Mononuclear cell (primary cell): ENCODE measurements around the gene DLD. TPM values are rescaled to one million over a fixed set of nuclear protein-coding genes. Genes with fewer than 3 reads are reported as not detected.
"Not testable (repeated sequence)": the region's sequence is repeated elsewhere in the genome, so short reads cannot be mapped to it uniquely, and the experiment has no call there.

ENCODE experiments used
- H3K27me3 ChIP-seq: 2 replicates; pipeline ENCODE4 v1.6.0; 2011; ENCODE audit warnings: low read length, control low read depth; ENCODE audit not compliant: insufficient read depth
- H3K4me1 ChIP-seq: 2 replicates; pipeline ENCODE4 v1.5.1; 2011; ENCODE audit warnings: mild to moderate bottlenecking, low read length, control low read depth; ENCODE audit not compliant: insufficient read depth
- H3K4me3 ChIP-seq: 2 replicates; pipeline ENCODE4 v1.5.1; 2011; ENCODE audit warnings: mild to moderate bottlenecking, low read length, moderate library complexity
- H3K9me3 ChIP-seq: 2 replicates; pipeline ENCODE4 v1.5.1; 2011; ENCODE audit warnings: low read depth, mild to moderate bottlenecking, control low read depth, low read length
- total RNA-seq: library from RNA; depleted of rRNA; stranded (reverse); fragments of >200 nt; gene quantifications from one replicate; pipeline ENCODE4 v1.2.3, GENCODE V29; 2012

Gene DLD
- total RNA-seq, 1 donor: 118 TPM

- H3K4me1 ChIP-seq: peaks cover 12% of the 10 kb centered on the region
- no peaks in the 10 kb centered on the region for H3K27me3 ChIP-seq
- no peak overlapping the region for H3K4me3 ChIP-seq
- no peaks in the 10 kb centered on the region for H3K9me3 ChIP-seq
Measured at GRCh38 chr7:107920048-107920772, 29.2 kb downstream of the DLD start.

- H3K4me1 ChIP-seq: peaks cover 15% of the 10 kb centered on the region
- H3K9me3 ChIP-seq, H3K27me3 ChIP-seq, H3K4me3 ChIP-seq: not testable (repeated sequence)
Measured at GRCh38 chr7:107921826-107922225, 30.8 kb downstream of the DLD start.

DNA sequence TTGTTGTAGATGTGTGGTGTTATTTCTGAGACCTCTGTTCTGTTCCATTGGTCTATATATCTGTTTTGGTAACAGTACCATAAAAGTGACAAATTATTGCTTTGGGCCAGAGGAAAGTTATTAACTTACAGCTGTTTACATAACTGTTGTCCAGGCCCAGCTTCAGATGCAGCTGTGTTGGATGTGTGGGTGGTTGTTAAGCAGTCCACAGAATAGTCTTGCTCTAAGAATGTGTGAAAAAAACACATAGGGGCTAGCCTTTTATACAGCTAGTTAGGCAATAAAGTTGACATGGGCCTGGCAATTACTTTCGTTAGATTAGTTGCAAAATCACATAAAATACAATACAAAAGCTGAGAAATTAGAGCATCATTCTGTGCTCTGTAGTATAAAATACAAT is 31.9 kb downstream of the DLD start:
- Histone ChIP-seq H3K9me3 (no peaks in the 10 kb centered on the region), H3K4me1 (peaks cover 15% of the 10 kb centered on the region), H3K27me3 (no peaks in the 10 kb centered on the region), H3K4me3 (no peak overlapping the region)

DNA sequence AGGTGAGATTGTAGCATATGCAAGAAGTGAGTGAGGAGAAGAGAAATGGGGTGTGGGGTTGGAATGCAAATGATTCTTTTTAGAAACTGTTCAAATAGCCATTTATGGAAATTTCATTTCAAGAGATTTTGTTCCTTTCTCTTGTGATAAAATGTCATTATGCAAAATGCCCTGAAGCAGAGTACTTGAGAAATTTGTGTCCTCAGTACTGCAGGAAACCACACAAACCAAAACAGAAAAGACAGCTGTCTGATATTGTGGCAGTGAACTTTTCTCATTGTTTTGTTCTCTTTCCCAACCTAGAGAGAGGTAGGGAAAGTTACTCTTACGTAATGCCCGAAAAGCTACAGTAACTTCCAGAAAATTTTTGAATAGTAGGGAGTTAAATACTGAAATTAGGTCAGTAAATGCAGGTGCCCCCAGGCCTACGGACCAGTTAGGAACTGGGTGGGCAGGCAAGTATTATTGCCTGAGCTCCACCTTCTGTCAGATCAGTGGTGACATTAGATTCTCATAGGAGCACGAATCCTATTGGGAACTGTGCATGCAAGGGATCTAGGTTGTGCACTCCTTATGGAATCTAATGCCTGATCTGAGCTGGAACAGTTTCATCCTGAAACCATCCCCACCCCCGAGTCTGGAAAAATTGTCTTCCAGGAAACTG is 34.0 kb downstream of the DLD start:
- H3K4me3 ChIP-seq: no peak overlapping the region
- no peaks in the 10 kb centered on the region for H3K27me3 ChIP-seq
- H3K4me1 ChIP-seq: peaks cover 15% of the 10 kb centered on the region
- H3K9me3 ChIP-seq: no peaks in the 10 kb centered on the region

- Histone ChIP-seq H3K4me1 (peaks cover 15% of the 10 kb centered on the region), H3K9me3 (no peaks in the 10 kb centered on the region), H3K4me3 (no peak overlapping the region)
Measured at GRCh38 chr7:107926481-107926880, 35.5 kb downstream of the DLD start.

DNA sequence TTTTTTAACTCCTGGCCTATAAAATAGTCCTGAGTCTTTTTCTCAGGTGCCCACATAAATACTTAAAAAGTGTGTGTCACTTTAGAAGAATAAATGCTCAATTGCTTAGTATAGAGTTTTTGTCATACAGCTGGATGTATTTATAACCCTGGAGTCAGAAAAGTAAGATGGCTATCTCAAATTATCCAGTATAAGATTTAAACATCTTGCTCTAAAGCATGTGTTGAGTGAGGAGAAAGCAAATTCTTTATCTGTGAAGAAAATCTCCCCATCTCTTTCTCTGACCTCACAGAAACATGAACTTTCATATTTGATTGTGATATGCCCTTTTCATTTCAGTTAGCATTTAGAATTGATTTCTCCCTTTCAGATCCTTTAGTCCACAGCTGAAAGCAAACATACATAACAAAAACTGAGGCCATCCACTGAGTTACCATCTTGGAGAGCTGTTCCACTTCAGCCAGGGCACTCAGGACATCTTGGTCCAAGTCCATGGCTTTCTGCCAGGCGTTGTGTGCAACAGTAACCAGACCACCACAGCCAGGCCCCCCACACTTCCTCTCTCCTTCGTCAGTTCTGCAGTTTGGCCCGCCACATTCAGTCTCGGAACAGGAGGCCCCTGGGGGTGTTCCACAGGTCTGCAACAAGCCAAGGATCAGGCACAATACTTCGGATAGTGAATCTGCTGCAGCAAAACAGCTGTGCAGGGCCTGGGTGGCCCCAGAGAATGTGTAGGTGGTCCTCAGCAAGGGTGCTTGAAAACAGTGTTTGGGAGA is 40.9 kb downstream of the DLD start:
- no peaks in the 10 kb centered on the region for H3K27me3 ChIP-seq
- no peaks in the 10 kb centered on the region for H3K9me3 ChIP-seq
- no peaks in the 10 kb centered on the region for H3K4me1 ChIP-seq
- no peak overlapping the region for H3K4me3 ChIP-seq

More at GRCh38 chr7:107926481-107926880, 35.5 kb downstream of the DLD start:
- no peaks in the 10 kb centered on the region for H3K27me3 ChIP-seq

GRCh38 chr7:107932805-107933204 is 41.8 kb downstream of the DLD start:
- H3K4me1 ChIP-seq: no peaks in the 10 kb centered on the region

GRCh38 chr7:107933386-107934013 is 42.5 kb downstream of the DLD start:
- H3K27me3 ChIP-seq: no peaks in the 10 kb centered on the region
- H3K4me3 ChIP-seq: no peak overlapping the region
- no peaks in the 10 kb centered on the region for H3K4me1 ChIP-seq
- H3K9me3 ChIP-seq: no peaks in the 10 kb centered on the region

More at GRCh38 chr7:107932805-107933204, 41.8 kb downstream of the DLD start:
- H3K4me3 ChIP-seq: no peak overlapping the region
- H3K27me3 ChIP-seq: no peaks in the 10 kb centered on the region
- no peaks in the 10 kb centered on the region for H3K9me3 ChIP-seq

GRCh38 chr7:107934991-107935770 is 44.2 kb downstream of the DLD start:
- H3K4me1 ChIP-seq: no peaks in the 10 kb centered on the region
- H3K27me3 ChIP-seq: no peaks in the 10 kb centered on the region
- H3K9me3 ChIP-seq: no peaks in the 10 kb centered on the region
- no peak overlapping the region for H3K4me3 ChIP-seq

GRCh38 chr7:107936312-107936711 is 45.3 kb downstream of the DLD start:
- no peaks in the 10 kb centered on the region for H3K27me3 ChIP-seq
- no peak overlapping the region for H3K4me3 ChIP-seq
- no peaks in the 10 kb centered on the region for H3K9me3 ChIP-seq
- no peaks in the 10 kb centered on the region for H3K4me1 ChIP-seq

GRCh38 chr7:107937531-107937930 is 46.5 kb downstream of the DLD start:
- no peak overlapping the region for H3K4me3 ChIP-seq
- H3K4me1 ChIP-seq: no peaks in the 10 kb centered on the region
- no peaks in the 10 kb centered on the region for H3K9me3 ChIP-seq
- H3K27me3 ChIP-seq: no peaks in the 10 kb centered on the region

GRCh38 chr7:107938456-107939250 is 47.7 kb downstream of the DLD start:
- Histone ChIP-seq H3K27me3 (no peaks in the 10 kb centered on the region), H3K4me1 (no peaks in the 10 kb centered on the region), H3K4me3 (no peak overlapping the region), H3K9me3 (no peaks in the 10 kb centered on the region)

- H3K27me3 ChIP-seq: no peaks in the 10 kb centered on the region
Measured at GRCh38 chr7:107939573-107940489, 48.8 kb downstream of the DLD start.

More at GRCh38 chr7:107939573-107940489, 48.8 kb downstream of the DLD start:
- H3K4me1 ChIP-seq: no peaks in the 10 kb centered on the region
- no peaks in the 10 kb centered on the region for H3K9me3 ChIP-seq
- H3K4me3 ChIP-seq: no peak overlapping the region
